ENCODE results near the gene MAML3.

GRCh38 chr4:139814323-139815015 is 339.5 kb downstream of the MAML3 start:
- TF ChIP-seq, protein P1, sequence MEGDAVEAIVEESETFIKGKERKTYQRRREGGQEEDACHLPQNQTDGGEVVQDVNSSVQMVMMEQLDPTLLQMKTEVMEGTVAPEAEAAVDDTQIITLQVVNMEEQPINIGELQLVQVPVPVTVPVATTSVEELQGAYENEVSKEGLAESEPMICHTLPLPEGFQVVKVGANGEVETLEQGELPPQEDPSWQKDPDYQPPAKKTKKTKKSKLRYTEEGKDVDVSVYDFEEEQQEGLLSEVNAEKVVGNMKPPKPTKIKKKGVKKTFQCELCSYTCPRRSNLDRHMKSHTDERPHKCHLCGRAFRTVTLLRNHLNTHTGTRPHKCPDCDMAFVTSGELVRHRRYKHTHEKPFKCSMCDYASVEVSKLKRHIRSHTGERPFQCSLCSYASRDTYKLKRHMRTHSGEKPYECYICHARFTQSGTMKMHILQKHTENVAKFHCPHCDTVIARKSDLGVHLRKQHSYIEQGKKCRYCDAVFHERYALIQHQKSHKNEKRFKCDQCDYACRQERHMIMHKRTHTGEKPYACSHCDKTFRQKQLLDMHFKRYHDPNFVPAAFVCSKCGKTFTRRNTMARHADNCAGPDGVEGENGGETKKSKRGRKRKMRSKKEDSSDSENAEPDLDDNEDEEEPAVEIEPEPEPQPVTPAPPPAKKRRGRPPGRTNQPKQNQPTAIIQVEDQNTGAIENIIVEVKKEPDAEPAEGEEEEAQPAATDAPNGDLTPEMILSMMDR (IDR thresholded peaks at IDR 0.05) = no peak
- no peak for TF ChIP-seq EP300 (IDR thresholded peaks at IDR 0.05)
- TF ChIP-seq POLR2A (IDR thresholded peaks at IDR 0.05) = no peak
